Measurements from ENCODE around the gene PPP1R8. TPM values are rescaled to one million over a fixed set of nuclear protein-coding genes. Genes with fewer than 3 reads are reported as not detected.

Gene PPP1R8
- total RNA-seq, 1 experiment from 2014 or later, result 57.4 TPM

DNA sequence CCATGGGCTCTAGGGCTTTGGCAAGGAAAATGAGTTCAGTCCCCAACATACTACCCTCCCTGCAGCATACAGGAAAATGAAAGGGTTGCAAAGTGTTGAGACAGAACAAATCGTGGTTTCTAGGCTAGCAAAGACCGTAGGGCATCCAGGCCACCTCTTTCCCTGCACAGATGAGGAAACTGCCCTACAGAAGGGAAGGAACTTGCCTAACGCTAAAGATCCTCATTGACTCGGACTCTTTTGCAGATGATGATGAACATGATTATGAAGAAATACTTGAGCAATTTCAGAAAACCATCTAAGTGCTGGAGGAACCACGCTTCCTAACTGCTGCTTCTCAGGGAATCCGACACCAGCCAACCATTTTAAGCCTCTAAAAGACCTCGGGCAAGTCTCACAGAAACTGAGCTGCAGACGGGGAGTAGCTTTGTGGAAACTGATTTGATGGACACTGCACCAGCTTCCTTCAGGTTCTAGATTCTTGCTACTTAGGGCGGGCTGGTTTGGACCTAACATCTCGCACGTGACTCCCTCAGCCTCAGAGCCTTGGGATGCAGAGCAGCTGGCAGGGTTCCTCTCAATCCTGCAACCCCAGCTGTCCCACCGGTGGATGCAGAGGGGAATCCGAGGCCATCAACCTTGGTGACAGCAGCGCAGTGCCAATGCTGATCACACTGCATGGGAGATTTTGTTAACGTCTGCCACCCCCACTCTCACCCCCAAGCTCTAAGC lies 55.2 kb downstream of the PPP1R8 start:
- H3K4me1 ChIP-seq (ENCODE audit: control insufficient read depth in 1 of 2, insufficient read depth in 2 of 2, low read length in 2 of 2), result no peaks in the 10 kb centered on the region
- intact Hi-C loops (cut with micrococcal nuclease), result no loop called here
- H3K4me2 ChIP-seq (ENCODE audit: low read length), result no peak overlapping the region
- ChIA-PET RAD21 (ENCODE audit: low non-redundant PET in 1 of 2, low total read pairs in 2 of 2, uncharacterized antibody in 2 of 2, unreplicated experiment in 2 of 2) (no interaction called here), CTCF (no interaction called here), POLR2A (interaction anchor here (0.8 kb wide), 1 partner anchor 13 kb away, joined by 5 read pairs; no protein-coding TSS in a partner anchor)
- H4K20me1 ChIP-seq (ENCODE audit: insufficient read depth), result no peaks in the 10 kb centered on the region
- no peak for DNase-seq (ENCODE audit: low read depth, low spot score)
- no peaks in the 10 kb centered on the region for H3K9me2 ChIP-seq (ENCODE audit: insufficient read depth)
- BruUV-seq (replicated peaks), result no TSS peak
- ATAC-seq, result no peak
- H3K9ac ChIP-seq (ENCODE audit: low read length), result no peak overlapping the region
- H3K9me3 ChIP-seq (ENCODE audit: control insufficient read depth in 1 of 2, insufficient read depth in 1 of 2, low read depth in 1 of 2, low read length in 2 of 2), result no peaks in the 10 kb centered on the region
- H3K79me2 ChIP-seq (ENCODE audit: insufficient read depth, low read length), result no peaks in the 10 kb centered on the region
- H3K36me3 ChIP-seq (ENCODE audit: control insufficient read depth in 1 of 2, insufficient read depth in 2 of 2, low read length in 2 of 2), result peaks cover 0 to 10% of the 10 kb centered on the region in 2 experiments; a peak in 2 of 4 replicates
- no peak overlapping the region for H2AFZ ChIP-seq (ENCODE audit: low read depth, low read length, poor library complexity, severe bottlenecking)
- no peak overlapping the region for H3K4me3 ChIP-seq (replicated peaks in 1 of 2; ENCODE audit: low read depth in 1 of 2, low read length in 2 of 2)
- TF ChIP-seq, protein P1, sequence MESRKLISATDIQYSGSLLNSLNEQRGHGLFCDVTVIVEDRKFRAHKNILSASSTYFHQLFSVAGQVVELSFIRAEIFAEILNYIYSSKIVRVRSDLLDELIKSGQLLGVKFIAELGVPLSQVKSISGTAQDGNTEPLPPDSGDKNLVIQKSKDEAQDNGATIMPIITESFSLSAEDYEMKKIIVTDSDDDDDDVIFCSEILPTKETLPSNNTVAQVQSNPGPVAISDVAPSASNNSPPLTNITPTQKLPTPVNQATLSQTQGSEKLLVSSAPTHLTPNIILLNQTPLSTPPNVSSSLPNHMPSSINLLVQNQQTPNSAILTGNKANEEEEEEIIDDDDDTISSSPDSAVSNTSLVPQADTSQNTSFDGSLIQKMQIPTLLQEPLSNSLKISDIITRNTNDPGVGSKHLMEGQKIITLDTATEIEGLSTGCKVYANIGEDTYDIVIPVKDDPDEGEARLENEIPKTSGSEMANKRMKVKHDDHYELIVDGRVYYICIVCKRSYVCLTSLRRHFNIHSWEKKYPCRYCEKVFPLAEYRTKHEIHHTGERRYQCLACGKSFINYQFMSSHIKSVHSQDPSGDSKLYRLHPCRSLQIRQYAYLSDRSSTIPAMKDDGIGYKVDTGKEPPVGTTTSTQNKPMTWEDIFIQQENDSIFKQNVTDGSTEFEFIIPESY (IDR thresholded peaks at IDR 0.05; ENCODE audit: extremely low read depth, insufficient replicate concordance, low read length), result no peak
- no peak for TF ChIP-seq POLR2A (IDR thresholded peaks at IDR 0.05; ENCODE audit: borderline replicate concordance, extremely low read depth, insufficient read depth, insufficient read length)
- TF ChIP-seq, protein P2, sequence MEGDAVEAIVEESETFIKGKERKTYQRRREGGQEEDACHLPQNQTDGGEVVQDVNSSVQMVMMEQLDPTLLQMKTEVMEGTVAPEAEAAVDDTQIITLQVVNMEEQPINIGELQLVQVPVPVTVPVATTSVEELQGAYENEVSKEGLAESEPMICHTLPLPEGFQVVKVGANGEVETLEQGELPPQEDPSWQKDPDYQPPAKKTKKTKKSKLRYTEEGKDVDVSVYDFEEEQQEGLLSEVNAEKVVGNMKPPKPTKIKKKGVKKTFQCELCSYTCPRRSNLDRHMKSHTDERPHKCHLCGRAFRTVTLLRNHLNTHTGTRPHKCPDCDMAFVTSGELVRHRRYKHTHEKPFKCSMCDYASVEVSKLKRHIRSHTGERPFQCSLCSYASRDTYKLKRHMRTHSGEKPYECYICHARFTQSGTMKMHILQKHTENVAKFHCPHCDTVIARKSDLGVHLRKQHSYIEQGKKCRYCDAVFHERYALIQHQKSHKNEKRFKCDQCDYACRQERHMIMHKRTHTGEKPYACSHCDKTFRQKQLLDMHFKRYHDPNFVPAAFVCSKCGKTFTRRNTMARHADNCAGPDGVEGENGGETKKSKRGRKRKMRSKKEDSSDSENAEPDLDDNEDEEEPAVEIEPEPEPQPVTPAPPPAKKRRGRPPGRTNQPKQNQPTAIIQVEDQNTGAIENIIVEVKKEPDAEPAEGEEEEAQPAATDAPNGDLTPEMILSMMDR (IDR thresholded peaks at IDR 0.05 in 2 of 3, conservative IDR thresholded peaks at IDR 0.05 in 1 of 3; ENCODE audit: borderline replicate concordance in 1 of 3, insufficient read depth in 1 of 3, low read depth in 2 of 3, low read length in 2 of 3), result no peak
- no peak for TF ChIP-seq EGR1 (IDR thresholded peaks at IDR 0.05; ENCODE audit: low read depth)
- no peak overlapping the region for H3K27ac ChIP-seq (ENCODE audit: low read depth, low read length)
- no peaks in the 10 kb centered on the region for H3K27me3 ChIP-seq (ENCODE audit: insufficient read depth, low read length)
